Measurements from ENCODE around the gene RPN2. TPM values are rescaled to one million over a fixed set of nuclear protein-coding genes. Genes with fewer than 3 reads are reported as not detected.

The RPN2 gene
- total and polyA plus RNA-seq, 9 of the 15 experiments (the other 6 are each of a cell fraction or from before 2014, with no cell fraction given): 168 to 548 (median 325) TPM

GRCh38 chr20:37154684-37155298 is 24.3 kb upstream of the RPN2 start (continued):
- TF ChIP-seq ZBTB40 (IDR thresholded peaks at IDR 0.05) (no peak), ZBTB40 (CRISPR knock-in tag; IDR thresholded peaks at IDR 0.05) (no peak), ZNF696 (CRISPR knock-in tag; conservative IDR thresholded peaks at IDR 0.05) (no peak), MXD1 (CRISPR knock-in tag; IDR thresholded peaks at IDR 0.05; ENCODE audit: borderline replicate concordance, poor library complexity, severe bottlenecking) (no peak), SMARCE1 (IDR thresholded peaks at IDR 0.05) (peak; percentile 87), PURB (CRISPR knock-in tag; IDR thresholded peaks at IDR 0.05; ENCODE audit: low read depth) (no peak), ZBTB26 (CRISPR knock-in tag; IDR thresholded peaks at IDR 0.05) (no peak), ZNF445 (CRISPR knock-in tag; IDR thresholded peaks at IDR 0.05; ENCODE audit: low read depth) (no peak), PRMT5 (CRISPR knock-in tag; IDR thresholded peaks at IDR 0.05) (no peak), CREB1 (IDR thresholded peaks at IDR 0.05) (peak; percentile 31; the same call in 1 of the 2 replicates), CREB1 (CRISPR knock-in tag; IDR thresholded peaks at IDR 0.05) (no peak), ETS2 (tag; IDR thresholded peaks at IDR 0.05; ENCODE audit: borderline replicate concordance, poor library complexity, severe bottlenecking) (no peak), SMARCA4 (IDR thresholded peaks at IDR 0.05) (peak; percentile 97), ZNF24 (IDR thresholded peaks at IDR 0.05) (peak; percentile 67; the same call in 1 of the 2 replicates), MBD2 (IDR thresholded peaks at IDR 0.05; ENCODE audit: borderline replicate concordance, low read depth) (peak; percentile 55), CHAMP1 (IDR thresholded peaks at IDR 0.05) (peak; percentile 91; the same call in 1 of the 2 replicates)
